ENCODE data around the gene DSCAML1. TPM values are rescaled to one million over a fixed set of nuclear protein-coding genes. Genes with fewer than 3 reads are reported as not detected.

Gene DSCAML1
- total RNA-seq, 1 donor from 2014 or later, result 2.5 TPM

- Mint-ChIP-seq H3K36me3 (no peaks in the 10 kb centered on the region), H3K4me3 (no peak overlapping the region)
- no peak for DNase-seq (ENCODE audit: low spot score in 2 of 2, unreplicated experiment in 2 of 2)
Measured at GRCh38 chr11:117647207-117647606, 149.8 kb downstream of the DSCAML1 start.

GRCh38 chr11:117646411-117646810 is 150.6 kb downstream of the DSCAML1 start:
- no peaks in the 10 kb centered on the region for H3K9me3 Mint-ChIP-seq
- no peaks in the 10 kb centered on the region for H3K4me1 Mint-ChIP-seq
- H3K27ac Mint-ChIP-seq, result no peak overlapping the region
- no peak for TF ChIP-seq CTCF (IDR thresholded peaks at IDR 0.05; ENCODE audit: unreplicated experiment)
- DNase-seq (ENCODE audit: low spot score in 2 of 2, unreplicated experiment in 2 of 2), result no peak
- H3K36me3 Mint-ChIP-seq, result no peaks in the 10 kb centered on the region
- no peak overlapping the region for H3K4me3 Mint-ChIP-seq
- peaks cover 31% of the 10 kb centered on the region for H3K27me3 Mint-ChIP-seq (ENCODE audit: low read depth)

More at GRCh38 chr11:117647207-117647606, 149.8 kb downstream of the DSCAML1 start:
- Mint-ChIP-seq H3K4me1 (no peaks in the 10 kb centered on the region), H3K9me3 (no peaks in the 10 kb centered on the region), H3K27me3 (ENCODE audit: low read depth) (peaks cover 24% of the 10 kb centered on the region), H3K27ac (no peak overlapping the region)
- TF ChIP-seq CTCF (IDR thresholded peaks at IDR 0.05; ENCODE audit: unreplicated experiment), result no peak

- DNase-seq (ENCODE audit: low spot score in 2 of 2, unreplicated experiment in 2 of 2), result no peak
- peaks cover 42% of the 10 kb centered on the region for H3K27me3 Mint-ChIP-seq (ENCODE audit: low read depth)
- H3K27ac Mint-ChIP-seq, result no peak overlapping the region
- no peak overlapping the region for H3K4me3 Mint-ChIP-seq
- no peaks in the 10 kb centered on the region for H3K4me1 Mint-ChIP-seq
- no peaks in the 10 kb centered on the region for H3K36me3 Mint-ChIP-seq
- no peaks in the 10 kb centered on the region for H3K9me3 Mint-ChIP-seq
- TF ChIP-seq CTCF (IDR thresholded peaks at IDR 0.05; ENCODE audit: unreplicated experiment), result no peak
Measured at GRCh38 chr11:117644403-117645155, 152.4 kb downstream of the DSCAML1 start.

- Mint-ChIP-seq H3K4me1 (no peaks in the 10 kb centered on the region), H3K27me3 (ENCODE audit: low read depth) (peaks cover 46% of the 10 kb centered on the region)
Measured at GRCh38 chr11:117643606-117644300, 153.3 kb downstream of the DSCAML1 start.

GRCh38 chr11:117642835-117643234 is 154.2 kb downstream of the DSCAML1 start:
- Mint-ChIP-seq H3K36me3 (no peaks in the 10 kb centered on the region), H3K4me1 (no peaks in the 10 kb centered on the region), H3K27me3 (ENCODE audit: low read depth) (peaks cover 52% of the 10 kb centered on the region), H3K4me3 (no peak overlapping the region), H3K27ac (no peak overlapping the region), H3K9me3 (no peaks in the 10 kb centered on the region)
- TF ChIP-seq CTCF (IDR thresholded peaks at IDR 0.05; ENCODE audit: unreplicated experiment), result no peak
- no peak for DNase-seq (ENCODE audit: low spot score in 2 of 2, unreplicated experiment in 2 of 2)

More at GRCh38 chr11:117643606-117644300, 153.3 kb downstream of the DSCAML1 start:
- Mint-ChIP-seq H3K4me3 (no peak overlapping the region), H3K27ac (no peak overlapping the region), H3K9me3 (no peaks in the 10 kb centered on the region), H3K36me3 (no peaks in the 10 kb centered on the region)
- DNase-seq (ENCODE audit: low spot score in 2 of 2, unreplicated experiment in 2 of 2), result no peak
- no peak for TF ChIP-seq CTCF (IDR thresholded peaks at IDR 0.05; ENCODE audit: unreplicated experiment)
